GDM1 (cell line): ENCODE results near the gene HEY2.

Experiments used
- DNase-seq: peaks from one replicate; lab custom pipeline; 2025; lab: John Stamatoyannopoulos, UW

The HEY2 gene

DNA sequence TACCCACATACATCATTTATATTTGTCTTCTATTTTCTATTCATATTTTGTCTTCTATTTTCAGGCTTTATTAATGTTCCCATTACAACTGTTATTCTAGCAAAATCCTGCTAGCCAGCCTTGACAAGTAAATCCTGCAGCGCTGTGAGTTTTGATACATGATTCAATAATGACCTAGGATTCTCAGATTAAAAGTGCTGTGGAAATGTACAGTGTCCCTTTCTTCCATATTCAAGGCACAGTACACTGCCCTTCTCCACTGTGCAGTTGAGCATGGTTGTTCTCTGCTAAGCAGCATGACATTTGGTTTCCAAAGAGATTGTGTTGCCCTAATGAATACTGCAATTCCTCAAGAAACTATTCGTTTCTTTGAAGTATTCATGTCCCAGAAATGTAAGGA is 5.8 kb upstream of the HEY2 start:
- no peak for DNase-seq

DNA sequence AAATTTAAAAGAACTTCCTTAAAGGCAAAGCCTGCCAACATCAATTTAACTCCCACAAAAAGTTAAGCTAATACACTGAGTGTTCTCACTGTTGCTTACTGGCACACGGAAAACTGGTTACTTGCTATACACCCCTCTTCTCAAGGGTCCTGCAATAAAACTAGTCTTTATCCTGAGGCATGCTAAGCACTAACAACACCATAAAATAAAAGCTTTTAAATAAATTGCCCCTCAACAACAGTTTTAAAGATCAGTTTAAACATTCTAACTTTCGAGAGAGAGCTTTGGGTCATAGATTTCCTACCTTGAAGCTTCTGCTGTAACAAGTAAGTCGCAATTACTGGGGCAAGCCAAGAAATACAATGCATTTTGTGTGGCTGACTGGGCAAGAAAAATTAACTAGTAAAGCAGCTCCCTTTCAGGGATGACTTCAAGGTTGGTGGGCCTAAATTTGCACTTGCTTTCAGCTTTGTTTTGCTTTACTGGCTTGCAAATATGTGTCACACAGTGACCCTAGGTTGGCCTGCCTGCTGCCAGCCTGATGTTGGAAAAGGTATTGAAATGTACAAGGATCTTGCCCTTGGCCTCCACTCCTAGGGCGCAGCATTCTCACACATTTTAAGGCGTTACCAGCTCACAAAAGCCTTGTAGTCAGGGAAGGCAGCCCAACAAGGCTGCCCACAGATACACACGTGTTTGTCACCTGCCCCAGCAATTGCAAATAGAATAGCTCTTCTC is 4.0 kb upstream of the HEY2 start:
- DNase-seq, result no peak

DNA sequence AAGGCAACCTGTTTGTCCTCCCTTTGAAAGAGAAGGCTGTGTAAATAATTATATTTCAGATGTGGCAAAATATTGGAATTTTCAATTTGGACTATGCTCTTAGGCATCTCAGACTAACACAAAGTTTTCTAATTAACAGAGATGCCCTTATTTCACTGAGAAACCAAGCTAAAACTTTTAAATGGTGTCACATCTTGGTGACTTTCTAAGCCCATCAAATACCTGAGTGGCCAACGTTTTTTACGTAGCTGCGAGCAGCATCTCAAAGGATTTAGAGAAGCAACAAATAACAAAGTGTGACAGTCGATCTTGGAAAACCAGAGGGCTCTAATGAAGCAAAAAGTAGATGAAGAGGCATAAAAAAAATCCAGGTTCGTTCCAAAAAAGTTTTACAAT is 3.4 kb upstream of the HEY2 start:
- DNase-seq, result no peak

DNA sequence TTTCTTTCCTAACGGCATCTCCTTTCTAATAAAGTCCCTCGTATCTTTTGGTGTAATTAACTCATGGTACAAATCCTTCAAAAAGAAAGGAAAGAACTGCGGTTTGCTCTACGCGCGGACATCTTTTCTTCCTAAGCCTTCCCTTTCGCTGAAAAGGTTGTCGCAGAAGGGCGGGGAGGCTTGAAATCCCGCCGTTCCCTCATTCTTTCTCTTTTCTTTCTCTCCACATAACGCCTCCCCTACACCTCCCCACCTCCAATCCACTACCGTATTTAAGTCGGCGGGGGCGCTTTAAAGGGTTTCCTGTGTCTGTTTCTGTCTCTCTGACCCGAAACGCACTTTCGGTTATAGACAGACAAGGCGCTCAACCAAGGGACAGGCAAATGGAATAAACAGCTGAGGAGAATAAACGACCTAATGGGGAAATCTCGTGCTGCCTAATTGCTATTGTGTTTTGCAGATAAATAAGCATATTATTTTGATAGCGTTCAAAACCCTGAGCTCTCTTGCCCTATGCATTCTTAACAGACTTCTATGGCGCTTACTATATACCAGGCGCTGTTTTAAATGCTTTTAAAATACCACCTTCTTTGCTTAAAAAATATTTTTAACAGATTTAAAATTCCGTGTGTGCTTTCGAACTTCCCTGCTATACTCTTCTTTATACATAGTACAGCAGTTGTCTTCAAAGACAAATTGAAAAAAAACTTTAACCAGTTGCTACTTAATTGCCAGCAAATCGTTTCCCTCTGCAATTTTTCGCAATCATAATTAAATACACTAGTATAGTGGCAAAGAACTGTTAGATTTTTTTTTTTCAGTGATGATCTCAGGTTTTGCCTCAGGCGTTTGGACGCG is 2.5 kb upstream of the HEY2 start:
- DNase-seq, result no peak

DNA sequence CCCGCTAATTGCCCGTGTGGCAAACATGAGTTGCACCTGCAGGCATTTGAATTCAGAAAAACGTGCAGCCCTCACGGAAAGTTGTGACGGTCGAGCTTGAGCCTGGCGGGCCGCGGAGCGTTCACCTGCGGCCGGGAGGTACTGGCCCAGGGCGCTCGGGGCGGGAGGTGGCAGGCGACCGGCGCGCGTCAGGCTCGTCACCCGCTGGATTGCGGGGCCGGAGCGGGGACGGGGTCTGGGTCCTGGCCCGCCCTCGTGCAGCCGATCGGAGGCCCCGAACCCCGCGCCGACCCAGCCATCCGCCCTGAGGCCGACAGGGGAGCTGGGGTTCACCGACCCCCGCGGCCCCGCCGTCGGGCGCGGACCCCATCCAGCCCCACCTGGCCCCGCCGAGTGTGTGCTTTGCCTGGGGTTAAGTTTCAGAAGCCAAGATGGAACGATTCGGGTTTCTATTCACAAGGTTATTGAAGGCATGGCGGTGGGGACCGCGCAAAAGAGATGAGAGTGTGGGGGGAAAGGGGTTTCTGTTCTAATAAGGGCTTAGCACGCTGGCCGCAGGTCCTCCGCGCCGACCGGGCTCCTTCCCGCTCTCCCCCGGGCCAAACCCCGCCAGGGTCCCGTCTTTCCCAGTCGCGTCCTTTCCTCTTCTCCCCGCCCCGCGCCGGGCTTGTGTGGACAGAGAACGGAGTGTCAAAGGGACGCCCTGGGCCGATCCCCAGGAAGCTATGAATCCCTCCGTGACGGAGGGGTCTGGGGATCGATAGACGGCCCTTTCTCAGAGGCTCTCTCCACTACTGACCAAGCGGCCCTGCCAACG is 1.6 kb upstream of the HEY2 start:
- no peak for DNase-seq

DNA sequence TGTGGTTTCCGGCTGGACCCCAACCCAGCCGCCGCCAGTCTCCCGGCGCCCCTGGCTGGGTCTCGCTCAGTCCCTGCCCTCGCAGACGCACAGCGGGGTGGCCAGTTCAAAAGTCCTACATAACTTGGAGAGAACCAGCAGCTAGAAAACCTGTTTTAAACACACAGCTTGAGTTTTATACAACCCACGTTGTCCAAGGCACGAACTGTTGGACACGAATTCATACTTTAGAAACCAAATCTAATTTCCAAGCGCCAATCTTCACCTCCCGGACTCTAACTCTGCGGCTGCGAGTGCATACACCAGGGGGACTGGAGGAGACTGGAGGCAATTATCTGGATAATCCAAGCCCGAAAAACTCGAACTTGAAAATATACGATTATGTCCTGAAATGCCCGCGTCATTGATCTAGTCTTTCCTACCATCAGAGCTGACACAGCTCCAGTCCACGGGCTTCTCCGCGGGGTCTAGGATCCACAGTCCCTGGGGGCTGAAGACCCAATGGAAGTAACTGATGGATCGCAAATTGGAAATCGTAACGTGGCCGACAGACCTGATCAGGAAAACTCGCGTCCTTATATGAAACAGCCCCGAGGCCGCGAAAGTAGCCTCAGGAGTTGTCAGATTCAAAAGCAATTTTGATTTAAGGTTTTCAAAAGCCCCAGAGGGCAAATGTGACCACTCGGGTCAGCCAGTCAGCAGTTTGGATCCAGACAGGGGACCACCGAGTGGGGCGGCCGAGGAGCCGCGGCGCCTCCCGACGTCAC is 843 bp upstream of the HEY2 start:
- DNase-seq, result no peak

DNA sequence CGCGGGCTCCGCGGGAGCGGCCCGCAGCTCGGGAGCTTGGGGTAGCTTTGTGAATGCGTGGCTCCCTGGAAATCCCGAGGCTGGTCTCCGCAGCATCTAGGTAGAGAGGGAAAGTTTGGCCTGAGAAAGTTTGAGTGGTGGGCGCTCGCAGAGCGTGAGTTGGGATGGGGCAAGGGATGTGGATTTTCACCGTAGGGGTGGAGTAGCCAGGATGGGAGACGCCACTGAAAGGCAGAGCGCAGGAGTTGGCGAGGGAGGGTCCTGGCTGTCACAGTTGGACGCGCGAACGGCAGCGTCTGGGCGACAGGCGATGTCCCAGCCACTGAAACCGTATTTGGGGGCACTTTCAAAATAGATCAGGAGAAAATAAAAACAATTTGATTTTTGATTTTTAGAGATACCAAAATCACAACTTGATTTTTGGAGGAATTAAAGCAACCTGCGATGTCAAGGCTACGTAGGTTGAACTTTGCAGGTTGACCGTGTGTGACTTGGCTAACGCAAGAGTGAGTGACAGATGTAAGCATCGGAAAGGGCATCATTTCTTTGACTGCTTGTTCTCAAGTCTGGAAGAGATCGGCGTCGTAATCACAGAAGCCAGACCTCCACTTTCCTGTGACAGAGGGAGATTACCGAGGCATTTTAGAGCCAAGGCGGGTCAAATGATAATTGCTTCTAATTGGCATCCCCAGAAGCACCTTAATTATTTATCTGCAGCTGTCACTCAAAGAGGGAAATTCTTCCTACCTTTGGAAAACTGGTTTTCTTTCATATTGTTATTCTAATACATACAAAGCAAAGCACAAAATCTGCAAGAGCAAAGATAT is 646 bp downstream of the HEY2 start:
- no peak for DNase-seq

DNA sequence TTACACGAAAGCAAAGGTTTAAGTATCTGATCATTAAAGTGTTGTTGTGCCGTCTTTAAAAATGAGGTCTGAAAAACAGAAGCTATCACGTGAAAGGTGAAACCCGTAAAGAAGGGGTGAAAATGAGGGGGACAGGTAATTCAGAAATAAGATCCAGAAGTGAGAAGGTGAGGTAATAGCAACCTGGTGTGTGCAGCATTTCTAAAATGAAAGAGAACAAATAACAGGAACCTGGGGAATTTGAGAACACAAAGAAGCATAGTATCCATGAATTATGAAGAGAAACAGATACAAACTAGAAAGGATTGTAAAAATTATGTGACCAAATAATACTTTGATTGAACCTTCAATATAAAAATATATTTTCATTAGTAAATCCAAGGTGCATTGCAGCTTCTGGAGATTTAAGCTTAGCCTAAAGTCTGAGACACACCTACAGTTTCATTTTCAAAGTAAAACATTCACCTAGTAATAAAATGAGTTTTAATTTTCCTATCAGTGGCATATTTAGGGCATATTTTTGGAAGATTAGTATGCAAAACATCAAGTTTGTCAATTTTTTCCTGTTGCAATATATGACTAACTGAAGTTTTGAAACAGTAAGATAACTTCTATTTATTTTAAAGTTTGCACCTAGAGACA is 1.4 kb downstream of the HEY2 start:
- DNase-seq, result no peak

DNA sequence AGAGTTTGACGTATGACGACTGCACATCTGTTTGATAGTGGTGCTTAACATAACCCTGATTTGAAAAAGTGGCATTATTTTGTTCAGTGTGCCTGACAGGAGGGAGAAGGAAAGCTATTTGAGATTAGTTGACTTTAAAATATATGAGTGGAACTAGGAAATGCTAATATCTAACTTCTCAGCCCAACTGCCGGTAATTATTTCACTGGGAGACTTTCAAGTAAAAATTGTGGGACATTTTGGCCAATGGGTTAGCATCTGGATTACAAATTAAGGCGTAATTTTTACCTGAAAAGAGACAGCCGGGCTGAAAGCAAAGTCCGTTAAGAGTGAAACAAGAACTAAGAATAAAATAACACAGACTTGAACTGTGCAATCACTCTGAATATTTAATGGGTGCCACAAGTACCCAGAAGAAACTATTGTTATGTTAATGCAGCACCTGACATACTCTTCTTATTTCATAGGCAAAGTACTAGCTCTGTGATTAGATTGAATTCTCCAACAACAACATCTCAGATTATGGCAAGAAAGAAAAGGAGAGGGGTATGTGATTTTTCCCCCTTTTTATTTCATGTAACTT is 2.0 kb downstream of the HEY2 start:
- DNase-seq, result no peak

DNA sequence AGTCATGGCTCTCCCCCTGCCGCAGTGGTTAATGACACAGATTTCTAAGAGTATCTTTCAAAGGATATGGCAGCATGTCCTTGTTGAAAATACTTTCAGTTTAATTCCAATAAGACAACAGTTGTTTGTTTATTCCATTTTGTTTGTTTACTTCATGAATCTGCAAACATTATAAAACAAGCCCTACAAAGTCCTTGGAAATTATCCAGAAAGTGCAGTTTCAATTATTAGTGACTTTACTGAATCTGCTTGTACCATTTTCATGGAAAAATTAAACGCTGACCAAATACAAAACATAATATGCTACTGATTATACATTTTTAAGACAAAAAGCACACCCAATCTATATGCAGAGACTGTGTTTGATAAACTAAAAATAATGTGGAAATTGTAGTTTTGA is 3.3 kb downstream of the HEY2 start:
- DNase-seq, result no peak

DNA sequence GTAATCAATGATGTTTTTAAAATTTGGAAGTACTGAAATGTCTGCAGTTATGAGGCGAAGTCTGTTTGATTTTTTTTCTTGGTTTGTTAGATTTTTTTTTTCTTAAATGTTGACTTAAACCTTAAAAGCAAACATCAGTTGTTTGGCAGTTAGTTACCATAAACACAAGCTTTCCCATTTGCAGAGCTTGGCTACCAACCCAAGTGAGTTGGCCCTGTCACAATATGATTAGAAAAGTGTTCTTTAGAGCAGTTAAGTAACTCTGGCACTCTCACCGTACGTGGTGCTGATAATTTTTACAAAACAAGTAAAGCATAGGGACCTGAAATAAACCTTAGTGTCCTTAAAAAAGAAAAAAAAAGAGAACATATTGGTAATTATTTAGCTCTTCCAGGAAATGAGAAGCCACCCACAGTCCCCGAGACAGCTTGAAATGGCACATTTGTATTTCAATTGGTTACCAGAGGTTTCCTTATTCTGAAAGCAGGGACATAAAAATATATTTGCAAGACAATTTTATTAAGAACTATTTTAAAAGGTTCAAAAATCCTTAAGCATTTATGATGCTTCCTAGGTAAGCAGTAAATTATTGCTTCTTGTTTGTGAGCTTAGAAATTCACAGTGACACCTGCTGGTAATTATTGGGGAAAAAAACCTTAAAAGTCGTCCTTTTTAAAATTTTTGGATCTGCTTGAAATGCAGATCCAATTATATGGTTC is 3.9 kb downstream of the HEY2 start:
- no peak for DNase-seq

DNA sequence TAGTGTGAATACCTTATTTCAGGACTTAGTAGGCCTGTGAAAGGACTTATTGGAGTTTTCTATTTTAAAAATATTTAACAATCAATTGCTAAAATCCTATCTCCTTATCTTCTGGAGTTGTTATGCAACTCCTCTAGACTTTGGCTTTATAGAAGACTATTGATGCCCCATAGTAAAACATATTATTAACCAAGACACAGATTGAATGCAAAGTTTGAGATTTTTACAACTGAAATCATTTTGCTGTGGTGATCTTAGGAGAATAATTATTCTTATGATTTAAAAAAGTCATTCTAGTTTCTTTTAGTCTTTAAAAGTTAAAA is 4.5 kb downstream of the HEY2 start:
- no peak for DNase-seq

DNA sequence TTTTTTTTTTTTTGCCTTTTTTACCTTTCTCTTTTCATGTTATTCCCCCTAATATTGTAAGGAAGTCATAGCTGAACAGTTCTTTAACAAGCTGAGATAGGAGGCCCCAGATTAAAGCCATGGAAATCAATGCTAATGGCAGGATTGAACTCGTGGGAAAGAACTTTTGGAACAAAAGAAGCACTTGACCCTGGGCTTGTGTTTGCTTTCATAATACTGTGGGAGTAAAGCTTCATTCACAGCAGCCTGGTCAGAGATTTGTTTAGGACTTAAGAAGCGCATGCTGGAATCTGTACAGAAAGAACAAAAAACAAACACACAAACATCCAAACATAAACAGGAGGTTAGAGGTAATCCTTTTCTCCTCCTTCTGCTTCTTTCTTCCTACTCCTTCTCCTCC is 5.1 kb downstream of the HEY2 start:
- no peak for DNase-seq

DNA sequence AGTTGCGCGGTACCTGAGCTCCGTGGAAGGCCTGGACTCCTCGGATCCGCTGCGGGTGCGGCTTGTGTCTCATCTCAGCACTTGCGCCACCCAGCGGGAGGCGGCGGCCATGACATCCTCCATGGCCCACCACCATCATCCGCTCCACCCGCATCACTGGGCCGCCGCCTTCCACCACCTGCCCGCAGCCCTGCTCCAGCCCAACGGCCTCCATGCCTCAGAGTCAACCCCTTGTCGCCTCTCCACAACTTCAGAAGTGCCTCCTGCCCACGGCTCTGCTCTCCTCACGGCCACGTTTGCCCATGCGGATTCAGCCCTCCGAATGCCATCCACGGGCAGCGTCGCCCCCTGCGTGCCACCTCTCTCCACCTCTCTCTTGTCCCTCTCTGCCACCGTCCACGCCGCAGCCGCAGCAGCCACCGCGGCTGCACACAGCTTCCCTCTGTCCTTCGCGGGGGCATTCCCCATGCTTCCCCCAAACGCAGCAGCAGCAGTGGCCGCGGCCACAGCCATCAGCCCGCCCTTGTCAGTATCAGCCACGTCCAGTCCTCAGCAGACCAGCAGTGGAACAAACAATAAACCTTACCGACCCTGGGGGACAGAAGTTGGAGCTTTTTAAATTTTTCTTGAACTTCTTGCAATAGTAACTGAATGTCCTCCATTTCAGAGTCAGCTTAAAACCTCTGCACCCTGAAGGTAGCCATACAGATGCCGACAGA is 9.9 kb downstream of the HEY2 start:
- no peak for DNase-seq

DNA sequence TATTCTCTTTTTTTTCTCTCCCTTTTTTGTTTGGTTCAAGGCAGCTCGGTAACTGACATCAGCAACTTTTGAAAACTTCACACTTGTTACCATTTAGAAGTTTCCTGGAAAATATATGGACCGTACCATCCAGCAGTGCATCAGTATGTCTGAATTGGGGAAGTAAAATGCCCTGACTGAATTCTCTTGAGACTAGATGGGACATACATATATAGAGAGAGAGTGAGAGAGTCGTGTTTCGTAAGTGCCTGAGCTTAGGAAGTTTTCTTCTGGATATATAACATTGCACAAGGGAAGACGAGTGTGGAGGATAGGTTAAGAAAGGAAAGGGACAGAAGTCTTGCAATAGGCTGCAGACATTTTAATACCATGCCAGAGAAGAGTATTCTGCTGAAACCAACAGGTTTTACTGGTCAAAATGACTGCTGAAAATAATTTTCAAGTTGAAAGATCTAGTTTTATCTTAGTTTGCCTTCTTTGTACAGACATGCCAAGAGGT is 10.6 kb downstream of the HEY2 start:
- no peak for DNase-seq

DNA sequence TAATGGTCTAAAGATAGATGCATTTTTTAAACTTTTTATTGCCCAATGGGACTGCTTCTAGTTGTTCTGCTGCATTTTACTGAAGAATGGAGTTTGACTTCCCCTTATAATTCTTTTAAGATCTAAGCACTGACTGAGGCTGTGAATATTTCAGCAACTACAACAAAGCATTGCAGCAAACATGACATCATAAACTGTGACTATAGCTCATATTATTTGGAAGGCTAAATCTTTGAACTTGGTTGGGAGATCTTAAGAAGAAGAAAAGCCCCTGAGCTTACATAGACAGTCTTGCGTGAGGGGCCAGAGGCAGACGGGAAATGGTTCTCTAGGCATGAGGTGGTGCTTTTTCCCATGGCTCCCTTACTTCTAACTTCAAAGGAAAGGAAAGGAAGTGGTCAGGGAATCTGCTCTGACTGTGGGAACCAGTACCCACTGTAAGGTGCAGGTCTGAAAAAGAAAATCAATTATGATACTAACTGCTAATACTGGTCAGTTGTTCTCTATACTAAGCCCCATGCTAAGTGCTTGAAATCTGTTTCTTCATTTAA is 14.8 kb downstream of the HEY2 start:
- no peak for DNase-seq

DNA sequence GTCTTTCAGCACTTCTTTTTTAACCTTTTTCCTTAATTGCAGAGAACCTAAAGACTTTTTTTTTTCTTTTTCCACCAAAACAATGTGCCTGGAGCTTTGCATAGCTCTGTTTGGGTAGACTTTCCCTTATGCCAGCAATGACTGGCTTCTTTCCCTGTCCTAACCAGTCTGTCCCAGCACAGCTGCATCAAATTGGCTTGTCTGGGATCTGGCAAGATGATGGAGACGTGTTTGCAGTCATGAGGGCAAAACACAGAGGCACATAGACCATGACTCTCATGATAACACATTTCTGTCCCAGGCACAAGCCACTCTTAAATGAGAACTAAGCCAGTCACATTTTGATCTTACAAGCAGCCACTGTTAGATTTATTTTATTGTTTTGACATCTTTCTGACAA is 16.5 kb downstream of the HEY2 start:
- no peak for DNase-seq

DNA sequence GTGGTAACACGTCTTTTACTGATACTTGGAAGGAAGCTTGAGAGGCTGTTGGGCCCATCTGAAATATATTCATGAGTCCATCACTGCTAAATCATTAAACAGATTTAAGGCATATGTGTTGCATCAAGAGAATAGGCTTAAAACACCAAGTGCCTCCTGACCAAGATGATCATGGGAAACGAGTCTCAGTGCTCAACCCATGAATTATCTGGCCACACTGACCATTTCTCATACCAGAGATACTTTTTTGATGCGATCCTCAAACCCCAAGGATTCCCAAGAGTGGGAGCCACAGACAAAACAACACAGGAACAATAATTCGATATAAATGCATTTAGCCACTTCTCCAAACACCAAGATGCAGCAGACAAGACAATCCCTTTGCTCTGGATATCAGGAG is 17.2 kb downstream of the HEY2 start:
- no peak for DNase-seq
